Neural crest cell (in vitro differentiated cells): ENCODE results near the gene KLK1. TPM values are rescaled to one million over a fixed set of nuclear protein-coding genes. Genes with fewer than 3 reads are reported as not detected.

Experiments
- DNase-seq: peaks from one replicate; pipeline ENCODE4 v3.0.0; 2021; ENCODE audit warnings: low read depth, mixed read lengths, low spot score
- H3K27ac Mint-ChIP-seq: one replicate; pipeline ENCODE4 v1.8.0; 2021; ENCODE audit warnings: mild to moderate bottlenecking, mixed read lengths; ENCODE audit not compliant: unreplicated experiment
- H3K27me3 Mint-ChIP-seq: 2 replicates; pipeline ENCODE4 v1.8.0; 2021; ENCODE audit warnings: low read depth, mild to moderate bottlenecking, mixed read lengths
- H3K36me3 Mint-ChIP-seq: 2 replicates; pipeline ENCODE4 v1.8.0; 2021; ENCODE audit warnings: low read depth, mild to moderate bottlenecking, mixed read lengths
- H3K4me1 Mint-ChIP-seq: 2 replicates; pipeline ENCODE4 v1.8.0; 2021; ENCODE audit warnings: mixed read lengths
- H3K4me3 Mint-ChIP-seq: one replicate; pipeline ENCODE4 v1.8.0; 2021; ENCODE audit warnings: mild to moderate bottlenecking, mixed read lengths
- H3K9me3 Mint-ChIP-seq: 2 replicates; pipeline ENCODE4 v1.8.0; 2021; ENCODE audit warnings: mixed read lengths
- long read RNA-seq: library from polyadenylated mRNA; unstranded; transcript quantifications from one replicate; pipeline ENCODE4 v2.0.0, GENCODE V29; 2020
- total RNA-seq: library from RNA; stranded (reverse); gene quantifications from 2 replicates; pipeline ENCODE4 v1.2.1, GENCODE V29; 2021
- TF ChIP-seq, protein P1 (sequence below): fragments of 200-600 bp; sonication (generic); conservative IDR thresholded peaks from 2 replicates; pipeline ENCODE4 v1.5.0; 2021; ENCODE audit warnings: antibody characterized with exemption, mild to moderate bottlenecking

KLK1 gene
- 0.44 TPM in 1 of 2 replicates, not detected in the other for total RNA-seq
- long read RNA-seq = 0 reads

GRCh38 chr19:50823389-50824042 lies at the start of gene KLK1:
Gene KLK1 (minus strand): TSS chr19:50823787. CDS start chr19:50823748, 39 bp downstream.
- H3K4me1 Mint-ChIP-seq = peaks cover 12% of the 10 kb centered on the region
- peaks cover 88% of the 10 kb centered on the region for H3K27me3 Mint-ChIP-seq
- H3K9me3 Mint-ChIP-seq = peaks cover 3% of the 10 kb centered on the region
- no peak within 1 kb of the TSS for H3K4me3 Mint-ChIP-seq
- DNase-seq = no peak
- no peak within 1 kb of the TSS for H3K27ac Mint-ChIP-seq
- peaks cover 3% of the 10 kb centered on the region for H3K36me3 Mint-ChIP-seq
- TF ChIP-seq, protein P1, sequence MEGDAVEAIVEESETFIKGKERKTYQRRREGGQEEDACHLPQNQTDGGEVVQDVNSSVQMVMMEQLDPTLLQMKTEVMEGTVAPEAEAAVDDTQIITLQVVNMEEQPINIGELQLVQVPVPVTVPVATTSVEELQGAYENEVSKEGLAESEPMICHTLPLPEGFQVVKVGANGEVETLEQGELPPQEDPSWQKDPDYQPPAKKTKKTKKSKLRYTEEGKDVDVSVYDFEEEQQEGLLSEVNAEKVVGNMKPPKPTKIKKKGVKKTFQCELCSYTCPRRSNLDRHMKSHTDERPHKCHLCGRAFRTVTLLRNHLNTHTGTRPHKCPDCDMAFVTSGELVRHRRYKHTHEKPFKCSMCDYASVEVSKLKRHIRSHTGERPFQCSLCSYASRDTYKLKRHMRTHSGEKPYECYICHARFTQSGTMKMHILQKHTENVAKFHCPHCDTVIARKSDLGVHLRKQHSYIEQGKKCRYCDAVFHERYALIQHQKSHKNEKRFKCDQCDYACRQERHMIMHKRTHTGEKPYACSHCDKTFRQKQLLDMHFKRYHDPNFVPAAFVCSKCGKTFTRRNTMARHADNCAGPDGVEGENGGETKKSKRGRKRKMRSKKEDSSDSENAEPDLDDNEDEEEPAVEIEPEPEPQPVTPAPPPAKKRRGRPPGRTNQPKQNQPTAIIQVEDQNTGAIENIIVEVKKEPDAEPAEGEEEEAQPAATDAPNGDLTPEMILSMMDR = no peak

DNA sequence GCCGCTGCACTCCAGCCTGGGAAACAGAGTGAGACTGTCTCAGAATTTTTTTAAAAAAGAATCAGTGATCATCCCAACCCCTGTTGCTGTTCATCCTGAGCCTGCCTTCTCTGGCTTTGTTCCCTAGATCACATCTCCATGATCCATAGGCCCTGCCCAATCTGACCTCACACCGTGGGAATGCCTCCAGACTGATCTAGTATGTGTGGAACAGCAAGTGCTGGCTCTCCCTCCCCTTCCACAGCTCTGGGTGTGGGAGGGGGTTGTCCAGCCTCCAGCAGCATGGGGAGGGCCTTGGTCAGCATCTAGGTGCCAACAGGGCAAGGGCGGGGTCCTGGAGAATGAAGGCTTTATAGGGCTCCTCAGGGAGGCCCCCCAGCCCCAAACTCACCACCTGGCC lies 49.5 kb upstream of the KLK1 start, which contains the start of gene KLK2:
Gene KLK2 (plus strand): TSS at position 384 of the 400 bp plus-strand sequence. CDS start 35 bp downstream, outside the sequence.
- H3K4me1 Mint-ChIP-seq = no peaks in the 10 kb centered on the region
- DNase-seq = no peak
- H3K36me3 Mint-ChIP-seq = no peaks in the 10 kb centered on the region
- no peaks in the 10 kb centered on the region for H3K9me3 Mint-ChIP-seq
- TF ChIP-seq, protein P1 = no peak
- peaks cover 39% of the 10 kb centered on the region for H3K27me3 Mint-ChIP-seq
- no peak within 1 kb of the TSS for H3K4me3 Mint-ChIP-seq
- no peak within 1 kb of the TSS for H3K27ac Mint-ChIP-seq

DNA sequence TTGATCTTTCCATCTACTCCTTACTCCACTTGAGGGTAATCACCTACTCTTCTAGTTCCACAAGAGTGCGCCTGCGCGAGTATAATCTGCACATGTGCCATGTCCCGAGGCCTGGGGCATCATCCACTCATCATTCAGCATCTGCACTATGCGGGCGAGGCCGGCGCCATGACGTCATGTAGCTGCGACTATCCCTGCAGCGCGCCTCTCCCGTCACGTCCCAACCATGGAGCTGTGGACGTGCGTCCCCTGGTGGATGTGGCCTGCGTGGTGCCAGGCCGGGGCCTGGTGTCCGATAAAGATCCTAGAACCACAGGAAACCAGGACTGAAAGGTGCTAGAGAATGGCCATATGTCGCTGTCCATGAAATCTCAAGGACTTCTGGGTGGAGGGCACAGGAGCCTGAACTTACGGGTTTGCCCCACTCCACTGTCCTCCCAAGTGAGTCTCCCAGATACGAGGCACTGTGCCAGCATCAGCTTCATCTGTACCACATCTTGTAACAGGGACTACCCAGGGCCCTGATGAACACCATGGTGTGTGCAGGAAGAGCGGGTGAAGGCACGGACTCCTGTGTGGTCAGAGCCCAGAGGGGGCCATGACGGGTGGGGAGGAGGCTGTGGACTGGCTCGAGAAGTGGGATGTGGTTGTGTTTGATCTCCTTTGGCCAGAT lies 47.0 kb upstream of the KLK1 start:
- H3K9me3 Mint-ChIP-seq = no peaks in the 10 kb centered on the region
- no peak for DNase-seq
- no peaks in the 10 kb centered on the region for H3K4me1 Mint-ChIP-seq
- TF ChIP-seq, protein P1 = no peak
- peaks cover 61% of the 10 kb centered on the region for H3K27me3 Mint-ChIP-seq
- no peak overlapping the region for H3K4me3 Mint-ChIP-seq
- no peaks in the 10 kb centered on the region for H3K36me3 Mint-ChIP-seq
- no peak overlapping the region for H3K27ac Mint-ChIP-seq

GRCh38 chr19:50869479-50869878 lies 45.9 kb upstream of the KLK1 start:
- no peak for DNase-seq
- H3K9me3 Mint-ChIP-seq = no peaks in the 10 kb centered on the region
- H3K27me3 Mint-ChIP-seq = peaks cover 72% of the 10 kb centered on the region
- no peaks in the 10 kb centered on the region for H3K36me3 Mint-ChIP-seq
- TF ChIP-seq, protein P1 = no peak
- H3K27ac Mint-ChIP-seq = no peak overlapping the region
- no peak overlapping the region for H3K4me3 Mint-ChIP-seq
- H3K4me1 Mint-ChIP-seq = no peaks in the 10 kb centered on the region

GRCh38 chr19:50861496-50862286 lies 38.1 kb upstream of the KLK1 start:
- H3K4me3 Mint-ChIP-seq = no peak overlapping the region
- H3K36me3 Mint-ChIP-seq = no peaks in the 10 kb centered on the region
- H3K27me3 Mint-ChIP-seq = peaks cover 88% of the 10 kb centered on the region
- no peak for DNase-seq
- no peak overlapping the region for H3K27ac Mint-ChIP-seq
- TF ChIP-seq, protein P1 = no peak
- no peaks in the 10 kb centered on the region for H3K9me3 Mint-ChIP-seq
- no peaks in the 10 kb centered on the region for H3K4me1 Mint-ChIP-seq
